Choroid plexus epithelial cell (primary cell): ENCODE measurements around the gene FAM83B.
"Not testable (repeated sequence)": the region's sequence is repeated elsewhere in the genome, so short reads cannot be mapped to it uniquely, and the experiment has no call there.

Experiments used
- DNase-seq: peaks from one replicate; pipeline ENCODE4 v3.0.0-alpha.2; 2010; ENCODE audit warnings: low read depth
- H3K4me3 ChIP-seq: 2 replicates; pipeline ENCODE4 v1.5.1; 2011; ENCODE audit warnings: low read depth, mild to moderate bottlenecking, control low read depth, low read length, moderate library complexity
- CTCF ChIP-seq: conservative IDR thresholded peaks from 2 replicates; pipeline ENCODE4 v1.5.1; 2011; ENCODE audit warnings: low read depth, mild to moderate bottlenecking, control low read depth, inconsistent platforms, low read length, moderate library complexity

FAM83B gene

DNA sequence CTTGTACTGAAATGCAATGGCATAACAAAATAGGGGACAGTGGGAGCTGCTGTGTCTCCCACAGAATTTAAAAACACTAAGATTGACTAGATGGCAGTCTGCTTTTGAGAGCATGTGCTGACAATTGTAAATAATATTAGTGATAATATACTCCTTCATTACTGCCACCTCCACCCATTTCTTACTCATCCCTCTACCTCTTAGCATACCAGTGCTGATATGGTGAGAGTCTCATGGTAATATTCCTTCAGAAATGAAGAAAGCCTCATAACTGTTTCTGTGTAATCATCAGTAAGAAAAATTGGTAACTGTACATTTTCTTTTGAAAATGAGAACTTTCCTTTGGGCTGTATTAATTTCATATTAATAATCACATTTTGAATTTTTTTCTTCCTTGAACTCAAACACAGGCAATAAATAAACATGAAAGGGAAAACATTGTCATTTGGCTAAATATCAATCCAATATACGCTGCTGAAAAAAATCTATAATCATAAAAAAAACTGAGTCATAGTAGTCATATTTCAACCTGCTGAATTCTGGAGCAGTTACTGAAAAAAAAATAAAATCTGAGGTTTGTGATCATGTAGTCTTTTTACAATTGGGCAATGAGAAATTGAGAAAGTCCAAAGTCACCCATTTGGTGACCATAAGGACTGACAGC is 34.6 kb downstream of the FAM83B start:
- DNase-seq: no peak
- no peak for TF ChIP-seq CTCF
- H3K4me3 ChIP-seq: no peak overlapping the region

DNA sequence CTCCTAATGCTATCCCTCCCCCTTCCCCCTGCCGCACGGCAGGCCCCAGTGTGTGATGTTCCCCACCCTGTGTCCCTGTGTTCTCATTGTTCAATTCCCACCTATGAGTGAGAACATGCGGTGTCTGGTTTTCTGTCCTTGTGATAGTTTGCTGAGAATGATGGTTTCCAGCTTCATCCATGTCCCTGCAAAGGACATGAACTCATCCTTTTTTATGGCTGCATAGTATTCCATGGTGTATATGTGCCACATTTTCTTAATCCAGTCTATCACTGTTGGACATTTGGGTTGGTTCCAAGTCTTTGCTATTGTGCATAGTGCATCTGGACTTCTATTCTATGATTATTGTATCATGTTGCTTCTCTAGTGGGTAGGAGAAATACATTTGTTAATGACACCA is 35.3 kb downstream of the FAM83B start:
- not testable (repeated sequence) for DNase-seq, H3K4me3 ChIP-seq

DNA sequence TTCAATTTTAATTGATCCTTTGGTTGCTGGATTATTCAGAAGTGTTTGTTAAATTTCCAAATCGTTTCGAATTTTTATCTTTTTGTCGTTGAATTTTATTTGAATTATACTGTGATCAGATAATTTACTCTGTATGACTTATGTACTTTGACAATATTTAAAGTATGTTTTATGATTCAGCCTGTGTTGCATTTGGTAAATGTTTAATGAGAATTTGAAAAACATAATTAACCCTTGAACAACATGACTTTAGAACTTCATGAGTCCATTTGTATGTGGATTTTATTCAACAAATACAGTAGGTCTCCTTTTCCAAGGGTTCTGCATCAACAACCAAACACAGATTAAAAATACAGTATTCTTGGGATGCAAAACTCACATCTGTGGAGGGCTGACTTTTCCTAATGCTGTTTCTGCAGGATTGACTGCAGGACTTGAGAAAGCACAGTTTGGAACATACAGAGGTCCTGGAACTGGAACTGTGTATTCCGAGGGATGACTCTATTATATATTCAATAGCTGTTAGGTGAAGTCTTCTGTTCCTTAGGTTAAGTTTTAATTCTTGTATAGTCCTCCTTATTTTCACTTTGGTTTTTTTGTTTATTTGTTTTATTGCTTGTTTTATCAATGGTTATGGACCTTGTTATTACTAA is 40.5 kb downstream of the FAM83B start:
- no peak for TF ChIP-seq CTCF
- H3K4me3 ChIP-seq: no peak overlapping the region
- no peak for DNase-seq

- DNase-seq: no peak
- H3K4me3 ChIP-seq: no peak overlapping the region
- no peak for TF ChIP-seq CTCF
Measured at GRCh38 chr6:54891536-54891935, 45.0 kb downstream of the FAM83B start.

DNA sequence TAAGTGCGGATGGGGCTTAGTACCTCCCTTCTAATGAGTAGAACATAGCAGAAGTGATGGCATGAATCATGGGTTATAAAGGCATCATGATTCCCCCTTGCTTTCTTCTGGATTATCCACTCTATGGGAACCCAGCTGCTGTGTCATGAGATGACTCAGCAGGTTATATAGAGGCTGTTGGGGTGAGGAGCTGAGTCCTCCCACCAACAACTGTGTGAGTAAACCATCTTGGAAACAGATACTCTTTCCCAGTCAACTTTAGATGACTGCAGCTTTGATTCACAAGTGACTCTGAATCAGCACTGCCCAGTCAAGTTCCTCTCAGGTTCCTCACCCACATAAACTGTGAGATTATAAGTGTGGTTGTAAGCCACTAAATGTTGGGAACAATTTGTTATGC is 46.3 kb downstream of the FAM83B start:
- peak; percentile 20 for DNase-seq
- H3K4me3 ChIP-seq: no peak overlapping the region
- TF ChIP-seq CTCF: no peak

- DNase-seq: no peak
Measured at GRCh38 chr6:54893818-54894217, 47.2 kb downstream of the FAM83B start.

DNA sequence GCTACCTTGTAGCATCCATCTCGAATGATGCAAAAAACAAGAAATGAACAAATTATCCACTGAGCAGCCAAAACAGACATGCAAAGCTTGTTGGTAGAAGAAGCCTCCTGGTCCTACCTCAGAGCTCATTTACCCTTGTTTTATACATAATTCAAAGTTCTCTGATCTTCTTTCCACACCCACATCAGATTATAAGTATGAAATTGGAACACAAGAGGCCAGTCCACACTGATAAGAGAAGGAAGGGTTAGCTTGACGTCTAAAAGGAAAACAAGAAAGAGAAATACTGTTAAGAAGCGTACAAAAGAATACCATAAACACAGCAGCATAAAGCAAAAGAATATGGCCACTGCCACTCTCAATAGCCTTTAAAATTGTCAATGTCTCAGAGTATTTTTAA is 49.7 kb downstream of the FAM83B start:
- no peak for TF ChIP-seq CTCF
- no peak overlapping the region for H3K4me3 ChIP-seq
- DNase-seq: no peak

More at GRCh38 chr6:54893818-54894217, 47.2 kb downstream of the FAM83B start:
- no peak overlapping the region for H3K4me3 ChIP-seq
- TF ChIP-seq CTCF: no peak
